ENCODE data around the gene CASP14.
A peak's percentile ranks its signal among the peaks of the same experiment; 100 is the strongest.
"Not testable (repeated sequence)": the region's sequence is repeated elsewhere in the genome, so short reads cannot be mapped to it uniquely, and the experiment has no call there.

Gene CASP14

DNA sequence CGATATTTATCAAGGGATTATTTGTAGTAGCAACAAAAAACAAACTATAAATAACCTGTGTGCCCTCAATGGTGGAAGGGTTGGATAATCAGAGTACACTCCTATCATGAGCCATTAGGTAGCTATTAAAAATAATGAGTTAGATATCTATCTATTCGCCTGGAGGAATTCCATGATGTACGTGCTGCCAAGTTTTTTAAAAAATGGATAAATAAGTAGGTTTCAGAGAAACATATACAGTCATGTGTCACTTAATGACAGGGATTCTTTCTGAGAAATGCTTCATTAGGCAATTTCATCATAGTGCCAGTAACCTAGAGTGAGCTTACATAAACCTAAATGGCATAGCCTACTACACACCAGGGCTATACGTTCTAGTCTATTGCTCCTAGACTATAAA lies 26.5 kb downstream of the CASP14 start:
- DNase-seq = no peak
- Mint-ChIP-seq H3K27me3 (ENCODE audit: low read depth, poor library complexity) (peaks cover 11% of the 10 kb centered on the region), H3K9me3 (peaks cover 17% of the 10 kb centered on the region), H3K4me1 (no peaks in the 10 kb centered on the region), H3K4me3 (no peak overlapping the region), H3K27ac (no peak overlapping the region), H3K36me3 (ENCODE audit: low read depth) (no peaks in the 10 kb centered on the region)
- TF ChIP-seq, protein P1, sequence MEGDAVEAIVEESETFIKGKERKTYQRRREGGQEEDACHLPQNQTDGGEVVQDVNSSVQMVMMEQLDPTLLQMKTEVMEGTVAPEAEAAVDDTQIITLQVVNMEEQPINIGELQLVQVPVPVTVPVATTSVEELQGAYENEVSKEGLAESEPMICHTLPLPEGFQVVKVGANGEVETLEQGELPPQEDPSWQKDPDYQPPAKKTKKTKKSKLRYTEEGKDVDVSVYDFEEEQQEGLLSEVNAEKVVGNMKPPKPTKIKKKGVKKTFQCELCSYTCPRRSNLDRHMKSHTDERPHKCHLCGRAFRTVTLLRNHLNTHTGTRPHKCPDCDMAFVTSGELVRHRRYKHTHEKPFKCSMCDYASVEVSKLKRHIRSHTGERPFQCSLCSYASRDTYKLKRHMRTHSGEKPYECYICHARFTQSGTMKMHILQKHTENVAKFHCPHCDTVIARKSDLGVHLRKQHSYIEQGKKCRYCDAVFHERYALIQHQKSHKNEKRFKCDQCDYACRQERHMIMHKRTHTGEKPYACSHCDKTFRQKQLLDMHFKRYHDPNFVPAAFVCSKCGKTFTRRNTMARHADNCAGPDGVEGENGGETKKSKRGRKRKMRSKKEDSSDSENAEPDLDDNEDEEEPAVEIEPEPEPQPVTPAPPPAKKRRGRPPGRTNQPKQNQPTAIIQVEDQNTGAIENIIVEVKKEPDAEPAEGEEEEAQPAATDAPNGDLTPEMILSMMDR (IDR thresholded peaks at IDR 0.05) = no peak

DNA sequence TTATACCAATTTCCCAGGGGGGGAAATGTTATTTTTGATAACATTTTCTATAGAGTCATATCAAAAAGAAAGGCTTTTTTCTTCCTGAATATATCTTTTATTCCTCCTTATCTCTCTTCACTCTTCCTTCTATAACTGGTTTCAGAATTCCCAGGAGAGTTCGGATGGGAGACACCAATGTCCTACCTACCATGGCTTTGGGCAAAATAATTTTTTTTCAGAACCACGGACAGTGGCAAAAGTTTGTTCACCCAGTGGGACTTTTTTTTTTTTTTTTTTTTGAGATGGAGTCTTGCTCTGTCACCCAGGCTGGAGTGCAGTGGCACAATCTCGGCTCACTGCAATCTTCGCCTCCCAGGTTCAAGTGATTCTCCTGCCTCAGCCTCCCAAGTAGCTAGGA lies 30.7 kb downstream of the CASP14 start:
- H3K4me3 Mint-ChIP-seq; H3K27ac Mint-ChIP-seq; H3K27me3 Mint-ChIP-seq (ENCODE audit: low read depth, poor library complexity); H3K9me3 Mint-ChIP-seq; H3K36me3 Mint-ChIP-seq (ENCODE audit: low read depth); DNase-seq; H3K4me1 Mint-ChIP-seq: not testable (repeated sequence)

DNA sequence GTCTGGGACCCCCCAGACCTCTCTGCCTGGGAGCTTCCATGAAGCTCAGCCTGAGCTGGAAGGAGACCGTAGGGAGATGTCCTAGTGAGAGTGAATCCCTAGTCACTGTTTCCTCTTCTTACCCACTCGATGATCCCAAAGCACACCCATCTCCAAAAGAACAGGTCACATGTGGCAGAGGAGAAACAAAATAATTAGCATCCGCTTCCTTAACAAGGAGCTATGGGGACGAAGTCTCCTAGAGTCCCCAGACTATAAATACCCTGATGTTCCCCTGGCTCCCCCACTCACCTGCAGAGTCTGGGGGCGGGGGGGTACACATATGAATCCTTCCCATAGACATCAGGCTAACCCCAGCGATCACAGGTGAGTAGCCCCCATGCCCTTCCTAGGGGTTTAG lies 32.6 kb downstream of the CASP14 start, which contains the start of gene OR1I1:
OR1I1 (plus strand) TSS at position 301 of the 400 bp plus-strand sequence. CDS start 4,855 bp downstream, outside the sequence.
- Mint-ChIP-seq H3K27me3 (ENCODE audit: low read depth, poor library complexity) (peaks cover 21% of the 10 kb centered on the region), H3K4me1 (no peaks in the 10 kb centered on the region), H3K36me3 (ENCODE audit: low read depth) (no peaks in the 10 kb centered on the region), H3K9me3 (peaks cover 4% of the 10 kb centered on the region), H3K4me3 (no peak within 1 kb of the TSS), H3K27ac (no peak within 1 kb of the TSS)
- TF ChIP-seq, protein P1 (IDR thresholded peaks at IDR 0.05) = no peak
- DNase-seq = no peak

DNA sequence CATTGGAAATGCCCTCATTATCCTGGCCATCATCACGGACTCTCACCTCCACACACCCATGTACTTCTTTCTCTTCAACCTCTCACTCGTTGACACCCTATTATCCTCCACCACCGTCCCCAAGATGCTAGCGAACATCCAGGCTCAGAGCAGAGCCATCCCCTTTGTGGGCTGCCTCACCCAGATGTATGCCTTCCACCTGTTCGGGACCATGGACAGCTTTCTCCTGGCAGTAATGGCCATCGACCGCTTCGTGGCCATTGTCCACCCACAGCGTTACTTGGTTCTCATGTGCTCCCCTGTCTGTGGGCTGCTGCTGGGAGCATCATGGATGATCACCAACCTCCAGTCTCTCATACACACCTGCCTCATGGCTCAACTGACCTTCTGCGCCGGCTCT lies 37.9 kb downstream of the CASP14 start:
- no peaks in the 10 kb centered on the region for H3K9me3 Mint-ChIP-seq
- H3K4me1 Mint-ChIP-seq = no peaks in the 10 kb centered on the region
- no peak for DNase-seq
- no peaks in the 10 kb centered on the region for H3K36me3 Mint-ChIP-seq (ENCODE audit: low read depth)
- H3K27me3 Mint-ChIP-seq (ENCODE audit: low read depth, poor library complexity) = peaks cover 34% of the 10 kb centered on the region
- H3K27ac Mint-ChIP-seq = no peak overlapping the region
- H3K4me3 Mint-ChIP-seq = no peak overlapping the region
- TF ChIP-seq, protein P1 (IDR thresholded peaks at IDR 0.05) = no peak

DNA sequence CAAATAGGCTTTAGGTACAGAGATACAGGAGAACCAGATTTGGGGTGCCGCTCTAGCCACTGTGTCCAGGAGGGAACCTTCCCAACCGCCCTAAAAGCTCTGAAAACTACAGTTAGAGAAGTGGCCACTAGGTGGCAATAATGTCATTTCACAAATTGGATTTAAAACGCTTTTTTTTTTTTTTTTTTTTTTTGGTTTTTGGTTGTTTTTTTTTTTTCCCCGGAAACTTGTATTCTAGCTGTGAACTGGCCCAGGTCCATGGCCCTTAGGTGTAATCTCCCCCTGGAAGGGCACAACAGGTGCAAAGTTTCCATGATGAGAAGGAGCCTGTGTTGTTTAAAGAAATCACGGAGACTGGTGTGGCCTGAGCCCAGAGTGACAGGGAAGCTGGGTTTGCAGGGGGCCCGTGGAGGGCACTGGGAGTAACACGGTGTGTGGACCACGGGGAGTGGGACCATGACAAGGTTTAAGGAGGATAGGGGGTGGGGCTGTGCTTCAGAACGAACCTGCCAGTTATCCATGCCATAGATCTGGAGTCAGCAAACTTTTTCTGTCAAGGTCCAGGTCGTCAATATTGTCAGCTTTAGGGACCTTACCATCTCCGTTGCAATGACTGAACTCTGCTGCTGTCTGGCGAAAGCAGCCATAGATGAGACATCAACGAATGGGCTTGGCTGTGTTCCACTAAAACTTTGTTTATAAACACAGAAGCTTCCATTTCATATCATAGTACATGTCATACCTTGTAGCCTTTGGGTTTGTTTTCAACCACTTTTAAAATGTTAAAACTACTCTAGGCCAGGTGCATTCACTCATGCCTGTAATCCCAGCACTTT lies 42.9 kb downstream of the CASP14 start:
- Mint-ChIP-seq H3K4me3 (no peak overlapping the region), H3K4me1 (no peaks in the 10 kb centered on the region), H3K27ac (no peak overlapping the region), H3K36me3 (ENCODE audit: low read depth) (no peaks in the 10 kb centered on the region), H3K27me3 (ENCODE audit: low read depth, poor library complexity) (peaks cover 21% of the 10 kb centered on the region), H3K9me3 (no peaks in the 10 kb centered on the region)
- DNase-seq = peak; percentile 41
- TF ChIP-seq, protein P1 (IDR thresholded peaks at IDR 0.05) = peak; percentile 69

DNA sequence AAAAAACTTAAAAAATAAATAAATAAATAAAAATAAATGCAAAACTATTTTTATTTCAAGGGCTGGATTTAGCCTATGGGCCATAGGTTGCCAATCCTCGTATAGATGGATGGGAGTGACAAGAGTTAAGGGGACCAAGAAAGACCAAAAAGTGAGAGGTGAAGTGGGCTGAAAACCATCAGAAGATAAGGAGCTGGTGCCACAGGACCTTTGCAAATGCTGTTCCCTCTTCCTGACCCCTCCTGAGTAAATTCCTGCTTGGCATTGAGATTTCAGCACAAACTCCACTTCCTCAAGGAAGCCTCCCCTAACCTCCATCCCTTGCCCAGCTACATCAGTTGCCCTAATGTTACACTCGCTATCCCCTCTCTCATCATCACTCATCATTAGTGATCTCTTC lies 43.7 kb downstream of the CASP14 start:
- no peaks in the 10 kb centered on the region for H3K36me3 Mint-ChIP-seq (ENCODE audit: low read depth)
- DNase-seq = no peak
- no peak overlapping the region for H3K27ac Mint-ChIP-seq
- H3K4me1 Mint-ChIP-seq = no peaks in the 10 kb centered on the region
- H3K27me3 Mint-ChIP-seq (ENCODE audit: low read depth, poor library complexity) = peaks cover 18% of the 10 kb centered on the region
- H3K4me3 Mint-ChIP-seq = no peak overlapping the region
- TF ChIP-seq, protein P1 (IDR thresholded peaks at IDR 0.05) = no peak
- H3K9me3 Mint-ChIP-seq = no peaks in the 10 kb centered on the region

Data from nephron progenitor cell (in vitro differentiated cells).